ENCODE results near the gene MIEF2.
"Not testable (repeated sequence)": the region's sequence is repeated elsewhere in the genome, so short reads cannot be mapped to it uniquely, and the experiment has no call there.

MIEF2 gene

GRCh38 chr17:18300725-18301480 lies 40.4 kb downstream of the MIEF2 start:
- Histone ChIP-seq H3K9ac (ENCODE audit: low read depth, low read length) (no peak overlapping the region), H3K27ac (ENCODE audit: low read depth, low read length) (no peak overlapping the region), H3K27me3 (ENCODE audit: insufficient read depth, low read length) (no peaks in the 10 kb centered on the region), H3K4me1 (ENCODE audit: insufficient read depth, low read length) (no peaks in the 10 kb centered on the region), H3K36me3 (ENCODE audit: insufficient read depth, low read length) (peaks cover 82% of the 10 kb centered on the region), H3K9me3 (ENCODE audit: insufficient read depth, low read depth, low read length) (no peaks in the 10 kb centered on the region), H3K4me3 (ENCODE audit: low read length) (no peak overlapping the region)
- WGBS = 93% methylated on average over 8 of the region's 8 CpGs

DNA sequence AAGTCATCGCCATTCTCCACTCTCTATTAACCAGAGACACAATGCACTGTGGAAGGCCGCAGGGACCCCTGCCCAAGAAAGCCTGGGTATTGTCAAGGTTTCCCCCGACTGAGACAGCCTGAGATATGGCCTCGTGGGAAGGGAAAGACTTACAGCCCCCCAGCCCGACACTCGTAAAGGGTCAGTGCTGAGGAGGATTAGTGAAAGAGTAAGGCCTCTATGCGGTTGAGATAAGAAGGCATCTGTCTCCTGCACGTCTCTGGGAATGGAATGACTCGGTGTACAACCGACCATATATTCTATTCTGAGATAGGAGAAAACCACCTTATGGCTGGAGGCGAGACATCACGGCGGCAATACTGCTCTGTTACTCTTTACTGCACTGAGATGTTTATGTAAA lies 42.7 kb downstream of the MIEF2 start:
- not testable (repeated sequence) for H3K27me3 ChIP-seq (ENCODE audit: insufficient read depth, low read length); H3K9me3 ChIP-seq (ENCODE audit: insufficient read depth, low read depth, low read length); H3K4me1 ChIP-seq (ENCODE audit: insufficient read depth, low read length); H3K4me3 ChIP-seq (ENCODE audit: low read length); H3K27ac ChIP-seq (ENCODE audit: low read depth, low read length); H3K9ac ChIP-seq (ENCODE audit: low read depth, low read length)
- WGBS = 95% methylated on average over 13 of the region's 13 CpGs
- peaks cover 91% of the 10 kb centered on the region for H3K36me3 ChIP-seq (ENCODE audit: insufficient read depth, low read length)

DNA sequence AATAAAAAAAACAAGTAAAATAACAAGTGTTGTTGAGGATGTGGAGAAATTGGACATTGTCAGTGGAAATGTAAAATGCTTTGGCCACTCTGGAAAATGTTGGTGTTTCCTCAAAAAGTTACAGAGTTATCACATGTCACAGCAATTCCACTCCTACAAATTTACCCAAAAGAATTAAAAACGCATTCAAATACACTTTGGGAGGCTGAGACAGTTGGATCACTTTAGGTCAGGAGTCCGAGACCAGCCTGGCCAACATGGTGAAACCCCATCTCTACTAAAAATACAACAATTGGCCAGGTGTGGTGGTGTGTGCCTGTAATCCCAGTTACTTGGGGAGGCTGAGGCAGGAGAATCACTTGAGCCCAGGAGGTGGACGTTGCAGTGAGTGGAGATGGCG lies 48.7 kb downstream of the MIEF2 start:
- H3K36me3 ChIP-seq (ENCODE audit: insufficient read depth, low read length) = peaks cover 79% of the 10 kb centered on the region
- 94% methylated on average over 4 of the region's 4 CpGs for WGBS

DNA sequence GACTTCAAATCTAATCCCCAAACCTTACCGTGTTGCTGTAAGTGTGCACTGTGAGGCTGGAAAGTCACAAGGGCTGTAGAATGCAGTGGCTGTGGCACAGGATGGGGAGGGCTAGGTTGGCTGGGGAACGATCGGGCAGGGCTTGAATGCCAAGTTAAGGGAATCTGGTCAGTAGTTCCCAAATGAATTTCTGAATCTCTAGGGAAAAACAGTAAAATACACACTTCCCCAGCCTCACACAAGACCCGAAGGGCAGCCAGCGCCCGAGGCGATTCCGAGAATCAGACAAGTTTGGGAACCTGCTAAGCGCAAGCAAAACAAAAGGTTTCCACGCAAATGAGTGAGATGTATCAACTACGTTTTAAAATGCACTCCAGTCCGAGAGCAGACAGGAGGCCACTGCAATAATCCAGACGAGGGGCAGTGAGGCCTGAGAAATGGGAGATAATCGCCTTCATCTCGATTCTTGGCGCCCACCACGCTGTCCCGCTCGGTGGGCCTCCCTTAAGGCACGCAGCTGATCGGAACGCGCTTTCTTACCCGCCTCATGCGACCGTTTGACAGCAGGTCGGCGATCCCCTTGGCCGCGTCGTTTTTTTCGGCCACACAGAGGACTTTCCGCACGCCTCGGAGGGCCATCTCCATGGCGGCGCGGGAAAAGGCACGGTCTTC lies 53.7 kb downstream of the MIEF2 start:
- H3K27me3 ChIP-seq (ENCODE audit: insufficient read depth, low read length) = no peaks in the 10 kb centered on the region
- peaks cover 12% of the 10 kb centered on the region; the same call in 1 of the 2 replicates for H3K4me1 ChIP-seq (ENCODE audit: insufficient read depth, low read length)
- peaks cover 55% of the 10 kb centered on the region for H3K36me3 ChIP-seq (ENCODE audit: insufficient read depth, low read length)
- under 1% methylated on average over 39 of the region's 39 CpGs for WGBS
- no peaks in the 10 kb centered on the region for H3K9me3 ChIP-seq (ENCODE audit: insufficient read depth, low read depth, low read length)
- peak overlapping the region; percentile 69 for H3K27ac ChIP-seq (ENCODE audit: low read depth, low read length)
- H3K4me3 ChIP-seq (ENCODE audit: low read length) = peak overlapping the region; percentile 92
- H3K9ac ChIP-seq (ENCODE audit: low read depth, low read length) = peak overlapping the region; percentile 92

More for the DNA sequence above, 48.7 kb downstream of the MIEF2 start:
- no peak overlapping the region for H3K27ac ChIP-seq (ENCODE audit: low read depth, low read length)
- H3K4me3 ChIP-seq (ENCODE audit: low read length) = no peak overlapping the region
- H3K9me3 ChIP-seq (ENCODE audit: insufficient read depth, low read depth, low read length) = no peaks in the 10 kb centered on the region
- H3K4me1 ChIP-seq (ENCODE audit: insufficient read depth, low read length) = 0 out of 2 replicates have a peak, but pooled peaks cover 8% of the 10 kb centered on the region
- H3K9ac ChIP-seq (ENCODE audit: low read depth, low read length) = no peak overlapping the region
- no peaks in the 10 kb centered on the region for H3K27me3 ChIP-seq (ENCODE audit: insufficient read depth, low read length)

- H3K4me3 ChIP-seq (ENCODE audit: low read length) = peak within 1 kb of the TSS; percentile 92
- peaks cover 12% of the 10 kb centered on the region; the same call in 1 of the 2 replicates for H3K4me1 ChIP-seq (ENCODE audit: insufficient read depth, low read length)
- peaks cover 52% of the 10 kb centered on the region for H3K36me3 ChIP-seq (ENCODE audit: insufficient read depth, low read length)
- no peaks in the 10 kb centered on the region for H3K27me3 ChIP-seq (ENCODE audit: insufficient read depth, low read length)
- no peaks in the 10 kb centered on the region for H3K9me3 ChIP-seq (ENCODE audit: insufficient read depth, low read depth, low read length)
- WGBS = under 1% methylated on average over 78 of the region's 78 CpGs
- H3K9ac ChIP-seq (ENCODE audit: low read depth, low read length) = peak within 1 kb of the TSS; percentile 92
- peak within 1 kb of the TSS; percentile 95 for H3K27ac ChIP-seq (ENCODE audit: low read depth, low read length)
Observed at GRCh38 chr17:18314731-18315561, 54.5 kb downstream of the MIEF2 start, which contains the start of the genes SMCR8 and TOP3A. TSS of gene SMCR8 (plus strand) at chr17:18315293. CDS start at chr17:18315790, 497 bp downstream. TSS of gene TOP3A (minus strand) at chr17:18314994. CDS start at chr17:18314778, 216 bp downstream.

DNA sequence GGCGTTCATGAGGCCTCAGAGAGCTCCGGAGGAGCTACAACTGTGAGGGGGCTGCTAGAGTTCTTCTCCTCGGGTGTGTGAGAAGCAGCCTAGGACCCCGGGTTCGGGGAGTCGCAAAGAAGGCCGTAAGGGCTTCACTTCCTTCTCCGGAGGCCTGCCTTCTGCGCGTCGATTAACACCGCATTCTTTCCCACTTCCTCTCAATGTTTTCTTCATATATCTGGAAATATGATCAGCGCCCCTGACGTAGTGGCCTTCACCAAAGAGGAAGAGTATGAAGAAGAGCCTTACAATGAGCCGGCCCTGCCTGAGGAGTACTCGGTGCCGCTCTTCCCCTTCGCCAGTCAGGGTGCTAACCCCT lies 55.1 kb downstream of the MIEF2 start:
- 9% methylated on average over 18 of the region's 18 CpGs for WGBS
- peak overlapping the region; percentile 95 for H3K27ac ChIP-seq (ENCODE audit: low read depth, low read length)
- peak overlapping the region; percentile 92 for H3K9ac ChIP-seq (ENCODE audit: low read depth, low read length)
- peaks cover 49% of the 10 kb centered on the region for H3K36me3 ChIP-seq (ENCODE audit: insufficient read depth, low read length)
- no peaks in the 10 kb centered on the region for H3K9me3 ChIP-seq (ENCODE audit: insufficient read depth, low read depth, low read length)
- H3K4me3 ChIP-seq (ENCODE audit: low read length) = peak overlapping the region; percentile 92
- H3K4me1 ChIP-seq (ENCODE audit: insufficient read depth, low read length) = peaks cover 12% of the 10 kb centered on the region; the same call in 1 of the 2 replicates
- no peaks in the 10 kb centered on the region for H3K27me3 ChIP-seq (ENCODE audit: insufficient read depth, low read length)

GRCh38 chr17:18315961-18316360 lies 55.5 kb downstream of the MIEF2 start:
- H3K27ac ChIP-seq (ENCODE audit: low read depth, low read length) = no peak overlapping the region; the same call in 1 of the 2 replicates
- peak overlapping the region; percentile 92 for H3K4me3 ChIP-seq (ENCODE audit: low read length)
- H3K36me3 ChIP-seq (ENCODE audit: insufficient read depth, low read length) = peaks cover 46% of the 10 kb centered on the region
- peak overlapping the region; percentile 92 for H3K9ac ChIP-seq (ENCODE audit: low read depth, low read length)
- H3K9me3 ChIP-seq (ENCODE audit: insufficient read depth, low read depth, low read length) = no peaks in the 10 kb centered on the region
- H3K27me3 ChIP-seq (ENCODE audit: insufficient read depth, low read length) = no peaks in the 10 kb centered on the region
- 79% methylated on average over 11 of the region's 11 CpGs for WGBS
- H3K4me1 ChIP-seq (ENCODE audit: insufficient read depth, low read length) = peaks cover 12% of the 10 kb centered on the region; the same call in 1 of the 2 replicates

All from HUES64 (cell line).